CD4-positive, alpha-beta memory T cell (primary cell): ENCODE measurements around the gene PSMB8. TPM values are rescaled to one million over a fixed set of nuclear protein-coding genes. Genes with fewer than 3 reads are reported as not detected.

Experiments
- CTCF ChIA-PET: fragments of 350-600 bp; sonication (Branson Sonifier 250); formaldehyde crosslinking; loops from one replicate; lab custom pipeline; 2021; ENCODE audit warnings: inconsistent platforms; ENCODE audit not compliant: partially characterized antibody; lab: Charles Lee
- POLR2A ChIA-PET: fragments of 350-600 bp; sonication (Branson Sonifier 250); formaldehyde crosslinking; loops from one replicate; lab custom pipeline; 2021; ENCODE audit not compliant: partially characterized antibody; lab: Charles Lee
- DNase-seq, 5 donors: peaks; one replicate each; pipeline versions ENCODE4 v3.0.0 to v3.0.0-alpha.2; 2020 to 2022; ENCODE audit warnings: mixed read lengths in 1 of 5
- H3K27ac ChIP-seq: one replicate; pipeline ENCODE4 v1.7.0; 2013; ENCODE audit warnings: low read depth, low read length
- H3K27me3 ChIP-seq: 2 replicates; pipeline ENCODE4 v1.7.0; 2013; ENCODE audit warnings: mild to moderate bottlenecking, low read length, moderate library complexity; ENCODE audit not compliant: insufficient read depth
- H3K36me3 ChIP-seq: 2 replicates; pipeline ENCODE4 v1.7.0; 2013; ENCODE audit warnings: mild to moderate bottlenecking, low read length, moderate library complexity; ENCODE audit not compliant: insufficient read depth
- H3K4me1 ChIP-seq: 2 replicates; pipeline ENCODE4 v1.7.0; 2013; ENCODE audit warnings: mild to moderate bottlenecking, low read length, moderate library complexity; ENCODE audit not compliant: insufficient read depth
- H3K4me3 ChIP-seq, 2 donors: one replicate each; pipeline ENCODE4 v1.7.0; 2013; ENCODE audit warnings: low read length in 2 of 2, mild to moderate bottlenecking in 1 of 2
- H3K9me3 ChIP-seq, 2 donors: one replicate each; pipeline ENCODE4 v1.7.0; 2013; ENCODE audit warnings: low read length in 2 of 2, control low read depth in 1 of 2; ENCODE audit not compliant: control insufficient read depth in 1 of 2
- H3K27ac Mint-ChIP-seq, 7 donors: one replicate each; pipeline ENCODE4 v1.8.0; 2020 to 2021; ENCODE audit warnings: mixed read lengths in 7 of 7, mild to moderate bottlenecking in 6 of 7, inconsistent platforms in 3 of 7, moderate library complexity in 3 of 7
- H3K27me3 Mint-ChIP-seq, 2 donors: one replicate each; pipeline ENCODE4 v1.8.0; 2020 to 2021; ENCODE audit warnings: mixed read lengths in 2 of 2
- H3K36me3 Mint-ChIP-seq, 2 donors: one replicate each; pipeline ENCODE4 v1.8.0; 2020 to 2021; ENCODE audit warnings: mixed read lengths in 2 of 2, inconsistent platforms in 1 of 2, mild to moderate bottlenecking in 1 of 2
- H3K4me1 Mint-ChIP-seq, 4 donors: one replicate each; pipeline ENCODE4 v1.8.0; 2020 to 2021; ENCODE audit warnings: mixed read lengths in 4 of 4, mild to moderate bottlenecking in 1 of 4
- H3K4me3 Mint-ChIP-seq, 8 donors: one replicate each; pipeline ENCODE4 v1.8.0; 2020 to 2021; ENCODE audit warnings: mixed read lengths in 8 of 8, mild to moderate bottlenecking in 7 of 8, moderate library complexity in 6 of 8, inconsistent platforms in 3 of 8
- H3K9me3 Mint-ChIP-seq, 8 donors: one replicate each; pipeline ENCODE4 v1.8.0; 2020 to 2021; ENCODE audit warnings: mixed read lengths in 8 of 8, mild to moderate bottlenecking in 5 of 8, inconsistent platforms in 3 of 8, moderate library complexity in 1 of 8
- intact Hi-C: fragments of 100-400 bp; cut with micrococcal nuclease; formaldehyde crosslinking; loops from one replicate; pipeline ENCODE4 v1.15.1; 2023
- polyA plus RNA-seq, 2 donors: library from polyadenylated mRNA; unstranded; fragments of 300-500 nt; fragmentation: Illumina TruSeq; gene quantifications; one replicate each; pipeline ENCODE4 v1.2.3, GENCODE V29; 2021
- total RNA-seq, 2 experiments: library from RNA; stranded (reverse); gene quantifications; one replicate each; pipeline ENCODE4 v1.2.3, GENCODE V29; 2021

Gene PSMB8
- total RNA-seq = 100 to 1,000 TPM; 134 to 138 TPM
- 100 to 1,000 TPM; 363 to 426 TPM for polyA plus RNA-seq

DNA sequence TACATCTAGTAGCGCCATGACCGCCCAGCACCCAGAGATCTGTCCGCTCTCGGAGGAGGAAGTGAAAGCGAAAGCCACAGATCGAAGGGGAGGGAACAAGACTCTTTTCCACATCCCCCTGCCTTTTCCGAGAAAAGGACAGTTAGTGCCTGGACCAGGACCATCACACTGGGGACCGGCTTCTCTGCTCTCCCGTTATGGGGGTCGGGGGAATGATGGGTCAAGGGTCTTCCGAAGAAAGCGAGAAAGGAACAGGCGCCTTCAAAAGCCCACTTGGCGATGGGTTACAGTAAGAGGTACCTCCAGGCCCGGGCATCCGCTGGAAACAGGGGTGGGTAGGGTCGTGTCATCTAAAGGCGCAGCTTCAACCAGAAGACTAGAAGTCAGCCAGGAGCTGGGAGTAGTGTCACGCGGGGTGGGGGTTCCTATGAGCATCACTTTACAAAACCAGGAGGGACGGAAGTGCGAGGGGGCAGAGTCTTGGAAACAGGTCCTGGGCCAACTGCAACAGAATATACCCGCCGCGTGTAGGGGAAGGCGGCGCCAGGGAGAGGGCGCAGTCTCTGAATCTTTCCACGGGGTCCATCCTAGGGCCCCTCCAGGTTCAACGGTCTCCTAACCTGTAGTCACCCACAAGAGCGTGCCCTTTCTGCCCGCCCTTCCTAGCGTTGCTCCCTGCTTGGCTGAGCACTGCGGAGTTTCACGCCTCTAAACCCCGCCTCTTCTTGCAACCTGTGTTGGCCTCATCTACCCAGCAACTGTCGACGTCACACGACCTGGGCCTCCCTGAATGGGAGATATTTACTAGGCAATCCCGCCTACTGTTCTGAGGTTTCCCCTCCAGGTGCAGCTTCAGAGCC is at the start of gene PSMB8:
PSMB8 (minus strand) TSS at position 69 of the 860 bp plus-strand sequence; CDS start at position 18, 51 bp downstream.
- peak; percentile 97 to 100 (median 98) for DNase-seq
- ChIA-PET POLR2A (interaction anchor here (0.6 to 11.6 kb wide), 32 partner anchors 9 to 1490 kb away, joined by 3 to 1160 read pairs (median 8); partner anchors contain the start of genes B3GALT4, BAG6, BRD2 and DXO), CTCF (interaction anchor here (1.0 to 11.2 kb wide), 11 partner anchors 11 to 141 kb away, joined by 3 to 480 read pairs (median 4); partner anchors contain the start of genes HLA-DMA, PSMB9 and TAP1)
- H3K4me3 ChIP-seq = peak within 1 kb of the TSS; percentile 89 to 98
- intact Hi-C loops = loop anchor here (1.0 to 10.0 kb wide), 4 partner anchors 9 to 1189 kb away; partner anchors contain the start of genes APOM, BAG6 and TAP1
- H3K27ac ChIP-seq = peak within 1 kb of the TSS; percentile 99
- Mint-ChIP-seq H3K4me1 (peaks cover 61 to 98% (median 72%) of the 10 kb centered on the region in 4 donors), H3K27ac (peak within 1 kb of the TSS; percentile 99 to 100 (median 99)), H3K4me3 (peak within 1 kb of the TSS; percentile 94 to 100 (median 97)), H3K36me3 (peaks cover 72 to 84% of the 10 kb centered on the region in 2 donors), H3K9me3 (no peaks in the 10 kb centered on the region), H3K27me3 (no peaks in the 10 kb centered on the region)
- H3K27me3 ChIP-seq = no peaks in the 10 kb centered on the region
- H3K36me3 ChIP-seq = peaks cover 54% of the 10 kb centered on the region
- H3K4me1 ChIP-seq = peaks cover 81% of the 10 kb centered on the region
- no peaks in the 10 kb centered on the region for H3K9me3 ChIP-seq

GRCh38 chr6:32890831-32891230 is 47.0 kb upstream of the PSMB8 start:
- no peak for DNase-seq
- peaks cover 8 to 24% (median 15%) of the 10 kb centered on the region in 4 donors for H3K4me1 Mint-ChIP-seq
- H3K36me3 Mint-ChIP-seq = peaks cover 0 to 7% of the 10 kb centered on the region in 2 donors
- H3K9me3 Mint-ChIP-seq = no peaks in the 10 kb centered on the region
- H3K9me3 ChIP-seq = no peaks in the 10 kb centered on the region
- H3K4me3 Mint-ChIP-seq = no peak overlapping the region
- peaks cover 10% of the 10 kb centered on the region for H3K4me1 ChIP-seq
- no peaks in the 10 kb centered on the region for H3K27me3 Mint-ChIP-seq
- ChIA-PET POLR2A (interaction anchor here (1.9 to 7.3 kb wide), 2 partner anchors 82 to 83 kb away, joined by 8 to 186 read pairs; partner anchors contain the start of gene BRD2), CTCF (interaction anchor here (1.1 to 6.5 kb wide), 4 partner anchors 23 to 95 kb away, joined by 3 to 50 read pairs (median 8); no protein-coding TSS in a partner anchor)
- H3K36me3 ChIP-seq = no peaks in the 10 kb centered on the region
- intact Hi-C loops = loop anchor here (10.0 kb wide), 1 partner anchor 314 kb away; the partner anchor contains the start of genes HSD17B8, RING1, RXRB and SLC39A7
- H3K27ac ChIP-seq = no peak overlapping the region
- H3K27ac Mint-ChIP-seq = no peak overlapping the region
- H3K4me3 ChIP-seq = no peak overlapping the region
- no peaks in the 10 kb centered on the region for H3K27me3 ChIP-seq

DNA sequence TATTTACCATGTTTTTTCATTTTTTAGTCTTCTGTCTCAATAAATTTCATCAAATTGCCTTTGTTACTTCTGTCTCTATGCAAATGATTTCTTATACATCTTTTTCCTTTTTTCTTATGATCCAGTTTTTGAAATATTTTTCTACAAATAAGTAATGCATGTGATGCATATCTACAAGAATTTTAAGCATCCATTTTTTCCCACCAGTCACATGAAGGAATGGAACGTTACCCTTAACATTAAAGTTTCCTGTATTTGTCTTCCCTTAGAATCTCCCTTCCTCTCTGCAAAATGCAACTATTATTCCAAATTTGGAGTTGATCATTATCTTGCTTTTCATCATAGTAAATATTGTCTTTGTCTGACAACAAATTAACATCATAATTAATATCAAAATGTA is 45.7 kb upstream of the PSMB8 start:
- Mint-ChIP-seq H3K4me1 (peaks cover 1 to 11% (median 5%) of the 10 kb centered on the region in 4 donors), H3K27me3 (no peaks in the 10 kb centered on the region), H3K27ac (peak overlapping the region in 1 of 7 donors; percentile 30), H3K9me3 (no peaks in the 10 kb centered on the region), H3K36me3 (peaks cover 0 to 3% of the 10 kb centered on the region in 2 donors), H3K4me3 (no peak overlapping the region)
- Histone ChIP-seq H3K27ac (no peak overlapping the region), H3K9me3 (no peaks in the 10 kb centered on the region), H3K27me3 (no peaks in the 10 kb centered on the region), H3K4me3 (no peak overlapping the region), H3K4me1 (no peaks in the 10 kb centered on the region), H3K36me3 (no peaks in the 10 kb centered on the region)
- ChIA-PET CTCF (interaction anchor here (1.1 to 1.8 kb wide), 3 partner anchors 21 to 95 kb away, joined by 3 to 11 read pairs (median 4); no protein-coding TSS in a partner anchor), POLR2A (interaction anchor here (1.9 kb wide), 1 partner anchor 83 kb away, joined by 8 read pairs; no protein-coding TSS in a partner anchor)
- no peak for DNase-seq
- intact Hi-C loops = loop anchor here (5.0 kb wide), 1 partner anchor 78 kb away; the partner anchor contains the start of gene BRD2

- Mint-ChIP-seq H3K36me3 (no peaks in the 10 kb centered on the region), H3K27ac (no peak overlapping the region)
- CTCF ChIA-PET = interaction anchor here (1.3 to 2.1 kb wide), 2 partner anchors 65 to 96 kb away, joined by 10 to 12 read pairs; partner anchors contain the start of gene HLA-DMA
Observed at GRCh38 chr6:32888576-32888975, 44.7 kb upstream of the PSMB8 start.

GRCh38 chr6:32887616-32888015 is 43.8 kb upstream of the PSMB8 start:
- H3K36me3 Mint-ChIP-seq = no peaks in the 10 kb centered on the region
- H3K27me3 Mint-ChIP-seq = no peaks in the 10 kb centered on the region
- CTCF ChIA-PET = interaction anchor here (0.7 to 2.2 kb wide), 4 partner anchors 46 to 97 kb away, joined by 3 to 12 read pairs (median 8); partner anchors contain the start of gene HLA-DMA
- no peaks in the 10 kb centered on the region for H3K9me3 Mint-ChIP-seq
- no peaks in the 10 kb centered on the region for H3K36me3 ChIP-seq
- peak overlapping the region in 1 of 7 donors; percentile 59 for H3K27ac Mint-ChIP-seq
- no peaks in the 10 kb centered on the region for H3K27me3 ChIP-seq
- no peaks in the 10 kb centered on the region for H3K9me3 ChIP-seq
- no peak overlapping the region for H3K27ac ChIP-seq
- H3K4me3 ChIP-seq = no peak overlapping the region
- H3K4me1 Mint-ChIP-seq = no peaks in the 10 kb centered on the region
- no peak for DNase-seq
- no peaks in the 10 kb centered on the region for H3K4me1 ChIP-seq
- POLR2A ChIA-PET = interaction anchor here (0.6 kb wide), 1 partner anchor 84 kb away, joined by 3 read pairs; no protein-coding TSS in a partner anchor
- intact Hi-C loops = loop anchor here (5.0 kb wide), 1 partner anchor 80 kb away; the partner anchor contains the start of gene BRD2
- H3K4me3 Mint-ChIP-seq = no peak overlapping the region

More at GRCh38 chr6:32888576-32888975, 44.7 kb upstream of the PSMB8 start:
- H3K4me1 Mint-ChIP-seq = peaks cover 0 to 4% (median under 1%) of the 10 kb centered on the region in 4 donors
- POLR2A ChIA-PET = no interaction called here
- Histone ChIP-seq H3K27me3 (no peaks in the 10 kb centered on the region), H3K27ac (no peak overlapping the region), H3K36me3 (no peaks in the 10 kb centered on the region), H3K4me1 (no peaks in the 10 kb centered on the region), H3K9me3 (no peaks in the 10 kb centered on the region), H3K4me3 (no peak overlapping the region)
- H3K9me3 Mint-ChIP-seq = no peaks in the 10 kb centered on the region
- H3K27me3 Mint-ChIP-seq = no peaks in the 10 kb centered on the region
- H3K4me3 Mint-ChIP-seq = no peak overlapping the region
- intact Hi-C loops = loop anchor here (5.0 kb wide), 1 partner anchor 79 kb away; the partner anchor contains the start of gene BRD2
- DNase-seq = no peak

- Mint-ChIP-seq H3K4me1 (no peaks in the 10 kb centered on the region), H3K27ac (no peak overlapping the region), H3K9me3 (no peaks in the 10 kb centered on the region), H3K4me3 (no peak overlapping the region), H3K36me3 (no peaks in the 10 kb centered on the region), H3K27me3 (no peaks in the 10 kb centered on the region)
- H3K27ac ChIP-seq = no peak overlapping the region
- intact Hi-C loops = loop anchor here (5.0 kb wide), 1 partner anchor 80 kb away; the partner anchor contains the start of gene BRD2
- H3K27me3 ChIP-seq = no peaks in the 10 kb centered on the region
- CTCF ChIA-PET = interaction anchor here (0.7 to 5.8 kb wide), 21 partner anchors 7 to 204 kb away, joined by 3 to 120 read pairs (median 7); partner anchors contain the start of genes BRD2, HLA-DMA, HLA-DMB and PSMB9
- H3K36me3 ChIP-seq = no peaks in the 10 kb centered on the region
- no peak overlapping the region for H3K4me3 ChIP-seq
- POLR2A ChIA-PET = interaction anchor here (0.6 to 2.5 kb wide), 6 partner anchors 30 to 98 kb away, joined by 3 to 15 read pairs (median 5); partner anchors contain the start of gene HLA-DMA
- DNase-seq = no peak
- H3K4me1 ChIP-seq = no peaks in the 10 kb centered on the region
- no peaks in the 10 kb centered on the region for H3K9me3 ChIP-seq
Observed at GRCh38 chr6:32886681-32887383, 43.0 kb upstream of the PSMB8 start.
